Neutrophil (primary cell): ENCODE measurements around the gene CACNA2D2.

Source experiments
- H3K27ac ChIP-seq: fragments of 200-600 bp; sonication (generic); 2 replicates; pipeline ENCODE4 v1.5.1; 2016; ENCODE audit warnings: mild to moderate bottlenecking, moderate library complexity
- H3K27me3 ChIP-seq: fragments of 200-600 bp; sonication (generic); 2 replicates; pipeline ENCODE4 v1.6.0; 2016; ENCODE audit warnings: mild to moderate bottlenecking
- H3K36me3 ChIP-seq: fragments of 200-600 bp; sonication (generic); 2 replicates; pipeline ENCODE4 v1.5.1; 2017
- H3K4me1 ChIP-seq, 2 experiments: fragments of 200-600 bp in 1 of 2; sonication (generic) in 1 of 2; 1 replicate in 1 of 2; 2 replicates in 1 of 2; pipeline versions ENCODE4 v1.5.1 to v1.6.1; 2013 to 2016; ENCODE audit warnings: low read depth in 1 of 2, low read length in 1 of 2, mild to moderate bottlenecking in 1 of 2, moderate library complexity in 1 of 2; ENCODE audit not compliant: control insufficient read depth in 1 of 2, insufficient read depth in 1 of 2
- H3K4me3 ChIP-seq, 2 experiments: fragments of 200-600 bp in 1 of 2; sonication (generic) in 1 of 2; 1 replicate in 1 of 2; 2 replicates in 1 of 2; pipeline ENCODE4 v1.5.1; 2013 to 2016; ENCODE audit warnings: low read depth in 1 of 2, low read length in 1 of 2, mild to moderate bottlenecking in 1 of 2, moderate library complexity in 1 of 2
- H3K9me3 ChIP-seq: fragments of 200-600 bp; sonication (generic); 2 replicates; pipeline ENCODE4 v1.5.1; 2016
- CTCF ChIP-seq: fragments of 200-600 bp; sonication (generic); IDR thresholded peaks from 2 replicates; pipeline ENCODE4 v1.5.1; 2016; ENCODE audit warnings: antibody characterized with exemption

Gene CACNA2D2

GRCh38 chr3:50389414-50389767 is 114.0 kb downstream of the CACNA2D2 start:
- peaks cover 14% of the 10 kb centered on the region for H3K27me3 ChIP-seq
- H3K36me3 ChIP-seq, result no peaks in the 10 kb centered on the region
- TF ChIP-seq CTCF, result no peak
- H3K4me3 ChIP-seq, result no peak overlapping the region
- no peaks in the 10 kb centered on the region for H3K4me1 ChIP-seq
- H3K27ac ChIP-seq, result no peak overlapping the region
- H3K9me3 ChIP-seq, result no peaks in the 10 kb centered on the region

GRCh38 chr3:50388720-50389413 is 114.6 kb downstream of the CACNA2D2 start:
- no peak overlapping the region for H3K4me3 ChIP-seq
- H3K4me1 ChIP-seq, result no peaks in the 10 kb centered on the region
- no peaks in the 10 kb centered on the region for H3K36me3 ChIP-seq
- no peaks in the 10 kb centered on the region for H3K9me3 ChIP-seq
- H3K27ac ChIP-seq, result no peak overlapping the region
- no peak for TF ChIP-seq CTCF
- H3K27me3 ChIP-seq, result peaks cover 14% of the 10 kb centered on the region

GRCh38 chr3:50388016-50388719 is 115.3 kb downstream of the CACNA2D2 start:
- Histone ChIP-seq H3K4me1 (no peaks in the 10 kb centered on the region), H3K36me3 (no peaks in the 10 kb centered on the region), H3K9me3 (no peaks in the 10 kb centered on the region), H3K4me3 (no peak overlapping the region), H3K27ac (no peak overlapping the region), H3K27me3 (peaks cover 14% of the 10 kb centered on the region)
- no peak for TF ChIP-seq CTCF

GRCh38 chr3:50385754-50386153 is 117.7 kb downstream of the CACNA2D2 start:
- Histone ChIP-seq H3K4me1 (no peaks in the 10 kb centered on the region), H3K4me3 (no peak overlapping the region), H3K36me3 (no peaks in the 10 kb centered on the region), H3K27me3 (peaks cover 14% of the 10 kb centered on the region), H3K9me3 (no peaks in the 10 kb centered on the region), H3K27ac (no peak overlapping the region)
- no peak for TF ChIP-seq CTCF

GRCh38 chr3:50383750-50384149 is 119.7 kb downstream of the CACNA2D2 start:
- Histone ChIP-seq H3K27me3 (peaks cover 14% of the 10 kb centered on the region), H3K4me3 (no peak overlapping the region), H3K36me3 (no peaks in the 10 kb centered on the region), H3K4me1 (no peaks in the 10 kb centered on the region), H3K9me3 (no peaks in the 10 kb centered on the region), H3K27ac (no peak overlapping the region)
- no peak for TF ChIP-seq CTCF
